ENCODE results near the gene MRC2.

MRC2 gene

GRCh38 chr17:62662855-62663254, 35.4 kb downstream of the MRC2 start:
- no peak for DNase-seq
- H3K4me1 ChIP-seq (ENCODE audit: control insufficient read depth, low read depth, low read length), result no peaks in the 10 kb centered on the region
- H3K79me1 ChIP-seq (ENCODE audit: low read length), result no peaks in the 10 kb centered on the region
- H3K56ac ChIP-seq (ENCODE audit: low read length), result no peak overlapping the region
- H3K36me3 ChIP-seq (ENCODE audit: control insufficient read depth, insufficient read depth, low read length), result peaks cover 4% of the 10 kb centered on the region
- no peaks in the 10 kb centered on the region for H3K27me3 ChIP-seq (ENCODE audit: insufficient read depth, low read length, poor library complexity)
- no peak overlapping the region for H3K9ac ChIP-seq (ENCODE audit: low read length)
- H3K23ac ChIP-seq (ENCODE audit: low read length), result no peak overlapping the region
- H3K4ac ChIP-seq (ENCODE audit: low read depth, low read length), result no peak overlapping the region
- no peak overlapping the region for H2BK15ac ChIP-seq (replicated peaks; ENCODE audit: low read depth)
- H3K79me2 ChIP-seq (ENCODE audit: control insufficient read depth, insufficient read depth, low read length), result no peaks in the 10 kb centered on the region
- H3K18ac ChIP-seq (ENCODE audit: low read length), result no peak overlapping the region
- H2BK120ac ChIP-seq (ENCODE audit: low read depth, low read length), result no peak overlapping the region
- no peak overlapping the region for H3K27ac ChIP-seq (ENCODE audit: low read depth, low read length)
- WGBS (ENCODE audit: extremely low coverage, insufficient coverage, low lambda C conversion rate), result no CpG with 5 or more reads among the region's 6 CpGs
- H3K4me3 ChIP-seq (ENCODE audit: low read length), result no peak overlapping the region
- no peak overlapping the region for H3K4me2 ChIP-seq (ENCODE audit: low read length)
- H4K8ac ChIP-seq (ENCODE audit: low read depth, low read length), result no peak overlapping the region
- no peak overlapping the region for H2BK5ac ChIP-seq (ENCODE audit: low read length)
- no peak overlapping the region for H2AK5ac ChIP-seq (ENCODE audit: low read length)
- H4K5ac ChIP-seq (ENCODE audit: low read length), result no peak overlapping the region

GRCh38 chr17:62663304-62663703, 35.8 kb downstream of the MRC2 start:
- H2AK5ac ChIP-seq (ENCODE audit: low read length), result no peak overlapping the region
- no peaks in the 10 kb centered on the region for H3K4me1 ChIP-seq (ENCODE audit: control insufficient read depth, low read depth, low read length)
- H2BK15ac ChIP-seq (replicated peaks; ENCODE audit: low read depth), result no peak overlapping the region
- WGBS (ENCODE audit: extremely low coverage, insufficient coverage, low lambda C conversion rate), result no CpG with 5 or more reads among the region's 6 CpGs
- no peak for DNase-seq
- H3K4ac ChIP-seq (ENCODE audit: low read depth, low read length), result no peak overlapping the region
- H3K9ac ChIP-seq (ENCODE audit: low read length), result no peak overlapping the region
- no peaks in the 10 kb centered on the region for H3K79me2 ChIP-seq (ENCODE audit: control insufficient read depth, insufficient read depth, low read length)
- H3K4me3 ChIP-seq (ENCODE audit: low read length), result no peak overlapping the region
- H3K27ac ChIP-seq (ENCODE audit: low read depth, low read length), result no peak overlapping the region
- H3K79me1 ChIP-seq (ENCODE audit: low read length), result no peaks in the 10 kb centered on the region
- no peak overlapping the region for H3K23ac ChIP-seq (ENCODE audit: low read length)
- no peak overlapping the region for H4K5ac ChIP-seq (ENCODE audit: low read length)
- no peaks in the 10 kb centered on the region for H3K27me3 ChIP-seq (ENCODE audit: insufficient read depth, low read length, poor library complexity)
- no peak overlapping the region for H4K8ac ChIP-seq (ENCODE audit: low read depth, low read length)
- H3K18ac ChIP-seq (ENCODE audit: low read length), result no peak overlapping the region
- no peak overlapping the region for H2BK120ac ChIP-seq (ENCODE audit: low read depth, low read length)
- peaks cover 4% of the 10 kb centered on the region for H3K36me3 ChIP-seq (ENCODE audit: control insufficient read depth, insufficient read depth, low read length)
- no peak overlapping the region for H3K4me2 ChIP-seq (ENCODE audit: low read length)
- no peak overlapping the region for H2BK5ac ChIP-seq (ENCODE audit: low read length)
- no peak overlapping the region for H3K56ac ChIP-seq (ENCODE audit: low read length)

GRCh38 chr17:62664336-62665120, 37.1 kb downstream of the MRC2 start:
- WGBS (ENCODE audit: extremely low coverage, insufficient coverage, low lambda C conversion rate), result no CpG with 5 or more reads among the region's 25 CpGs
- peaks cover 8% of the 10 kb centered on the region for H3K36me3 ChIP-seq (ENCODE audit: control insufficient read depth, insufficient read depth, low read length)
- no peak overlapping the region for H3K23ac ChIP-seq (ENCODE audit: low read length)
- H3K4me2 ChIP-seq (ENCODE audit: low read length), result no peak overlapping the region
- no peak overlapping the region for H3K27ac ChIP-seq (ENCODE audit: low read depth, low read length)
- H4K5ac ChIP-seq (ENCODE audit: low read length), result no peak overlapping the region
- H3K79me2 ChIP-seq (ENCODE audit: control insufficient read depth, insufficient read depth, low read length), result no peaks in the 10 kb centered on the region
- no peak overlapping the region for H3K4me3 ChIP-seq (ENCODE audit: low read length)
- H3K18ac ChIP-seq (ENCODE audit: low read length), result no peak overlapping the region
- no peak overlapping the region for H2BK120ac ChIP-seq (ENCODE audit: low read depth, low read length)
- H3K4me1 ChIP-seq (ENCODE audit: control insufficient read depth, low read depth, low read length), result no peaks in the 10 kb centered on the region
- no peak overlapping the region for H2BK15ac ChIP-seq (replicated peaks; ENCODE audit: low read depth)
- no peaks in the 10 kb centered on the region for H3K27me3 ChIP-seq (ENCODE audit: insufficient read depth, low read length, poor library complexity)
- DNase-seq, result no peak
- H2BK5ac ChIP-seq (ENCODE audit: low read length), result no peak overlapping the region
- H2AK5ac ChIP-seq (ENCODE audit: low read length), result no peak overlapping the region
- no peak overlapping the region for H3K9ac ChIP-seq (ENCODE audit: low read length)
- H3K56ac ChIP-seq (ENCODE audit: low read length), result no peak overlapping the region
- H3K79me1 ChIP-seq (ENCODE audit: low read length), result no peaks in the 10 kb centered on the region
- H4K8ac ChIP-seq (ENCODE audit: low read depth, low read length), result no peak overlapping the region
- no peak overlapping the region for H3K4ac ChIP-seq (ENCODE audit: low read depth, low read length)

- Histone ChIP-seq H3K4me1 (ENCODE audit: control insufficient read depth, low read depth, low read length) (no peaks in the 10 kb centered on the region), H2AK5ac (ENCODE audit: low read length) (no peak overlapping the region), H2BK120ac (ENCODE audit: low read depth, low read length) (no peak overlapping the region), H3K56ac (ENCODE audit: low read length) (no peak overlapping the region), H3K79me2 (ENCODE audit: control insufficient read depth, insufficient read depth, low read length) (no peaks in the 10 kb centered on the region), H3K4me3 (ENCODE audit: low read length) (no peak overlapping the region), H3K23ac (ENCODE audit: low read length) (no peak overlapping the region), H3K27ac (ENCODE audit: low read depth, low read length) (no peak overlapping the region), H3K4ac (ENCODE audit: low read depth, low read length) (no peak overlapping the region), H3K18ac (ENCODE audit: low read length) (no peak overlapping the region), H4K8ac (ENCODE audit: low read depth, low read length) (no peak overlapping the region), H3K36me3 (ENCODE audit: control insufficient read depth, insufficient read depth, low read length) (peaks cover 8% of the 10 kb centered on the region), H3K27me3 (ENCODE audit: insufficient read depth, low read length, poor library complexity) (no peaks in the 10 kb centered on the region), H3K4me2 (ENCODE audit: low read length) (no peak overlapping the region), H2BK5ac (ENCODE audit: low read length) (no peak overlapping the region), H4K5ac (ENCODE audit: low read length) (no peak overlapping the region), H3K79me1 (ENCODE audit: low read length) (no peaks in the 10 kb centered on the region), H3K9ac (ENCODE audit: low read length) (no peak overlapping the region), H2BK15ac (replicated peaks; ENCODE audit: low read depth) (no peak overlapping the region)
- no CpG with 5 or more reads among the region's 3 CpGs for WGBS (ENCODE audit: extremely low coverage, insufficient coverage, low lambda C conversion rate)
- no peak for DNase-seq
Observed at GRCh38 chr17:62665599-62665998, 38.1 kb downstream of the MRC2 start.

GRCh38 chr17:62666061-62666800, 38.8 kb downstream of the MRC2 start:
- no peak overlapping the region for H3K4me2 ChIP-seq (ENCODE audit: low read length)
- H3K23ac ChIP-seq (ENCODE audit: low read length), result no peak overlapping the region
- no peak overlapping the region for H3K18ac ChIP-seq (ENCODE audit: low read length)
- H3K27ac ChIP-seq (ENCODE audit: low read depth, low read length), result no peak overlapping the region
- no peak overlapping the region for H3K56ac ChIP-seq (ENCODE audit: low read length)
- no peaks in the 10 kb centered on the region for H3K79me1 ChIP-seq (ENCODE audit: low read length)
- no peak overlapping the region for H2BK120ac ChIP-seq (ENCODE audit: low read depth, low read length)
- H3K4me3 ChIP-seq (ENCODE audit: low read length), result no peak overlapping the region
- no peak overlapping the region for H2AK5ac ChIP-seq (ENCODE audit: low read length)
- H3K4me1 ChIP-seq (ENCODE audit: control insufficient read depth, low read depth, low read length), result no peaks in the 10 kb centered on the region
- H3K27me3 ChIP-seq (ENCODE audit: insufficient read depth, low read length, poor library complexity), result no peaks in the 10 kb centered on the region
- H2BK5ac ChIP-seq (ENCODE audit: low read length), result no peak overlapping the region
- H3K9ac ChIP-seq (ENCODE audit: low read length), result no peak overlapping the region
- H3K79me2 ChIP-seq (ENCODE audit: control insufficient read depth, insufficient read depth, low read length), result no peaks in the 10 kb centered on the region
- H3K4ac ChIP-seq (ENCODE audit: low read depth, low read length), result no peak overlapping the region
- no peak overlapping the region for H4K5ac ChIP-seq (ENCODE audit: low read length)
- H2BK15ac ChIP-seq (replicated peaks; ENCODE audit: low read depth), result no peak overlapping the region
- no peak overlapping the region for H4K8ac ChIP-seq (ENCODE audit: low read depth, low read length)
- WGBS (ENCODE audit: extremely low coverage, insufficient coverage, low lambda C conversion rate), result no CpG with 5 or more reads among the region's 30 CpGs
- H3K36me3 ChIP-seq (ENCODE audit: control insufficient read depth, insufficient read depth, low read length), result peaks cover 8% of the 10 kb centered on the region
- DNase-seq, result no peak
